Brain microvascular endothelial cell (primary cell): Measurements from ENCODE around the gene P3R3URF.

Experiments
- DNase-seq: peaks from one replicate; pipeline ENCODE4 v3.0.0-alpha.2; 2020
- H3K27ac ChIP-seq: fragments of 250-450 bp; sonication (Bioruptor Pico); 2 replicates; pipeline ENCODE4 v1.5.1; 2020; ENCODE audit warnings: mild to moderate bottlenecking, moderate library complexity
- H3K27me3 ChIP-seq: fragments of 250-450 bp; sonication (Bioruptor Pico); replicated peaks from 2 replicates; pipeline ENCODE4 v1.5.1; 2020; ENCODE audit warnings: mild to moderate bottlenecking
- H3K36me3 ChIP-seq: fragments of 250-450 bp; sonication (Bioruptor Pico); replicated peaks from 2 replicates; pipeline ENCODE4 v1.5.1; 2020; ENCODE audit warnings: mild to moderate bottlenecking
- H3K4me3 ChIP-seq: 2 replicates; pipeline ENCODE4 v1.5.1; 2011; ENCODE audit warnings: low read depth, mild to moderate bottlenecking, control low read depth, low read length, moderate library complexity
- in situ Hi-C: cut with HindIII; loops from 2 replicates; pipeline ENCODE4 v1.10.0; 2017; ENCODE audit warnings: low sequenced_read_pairs, low pct_ligation_motif_present
- TF ChIP-seq, protein P1 (sequence below): IDR thresholded peaks from 2 replicates; pipeline ENCODE4 v1.5.1; 2011; ENCODE audit warnings: low read depth, mild to moderate bottlenecking, moderate library complexity, low read length, control low read depth, inconsistent platforms; ENCODE audit errors: missing control alignments

The P3R3URF gene

DNA sequence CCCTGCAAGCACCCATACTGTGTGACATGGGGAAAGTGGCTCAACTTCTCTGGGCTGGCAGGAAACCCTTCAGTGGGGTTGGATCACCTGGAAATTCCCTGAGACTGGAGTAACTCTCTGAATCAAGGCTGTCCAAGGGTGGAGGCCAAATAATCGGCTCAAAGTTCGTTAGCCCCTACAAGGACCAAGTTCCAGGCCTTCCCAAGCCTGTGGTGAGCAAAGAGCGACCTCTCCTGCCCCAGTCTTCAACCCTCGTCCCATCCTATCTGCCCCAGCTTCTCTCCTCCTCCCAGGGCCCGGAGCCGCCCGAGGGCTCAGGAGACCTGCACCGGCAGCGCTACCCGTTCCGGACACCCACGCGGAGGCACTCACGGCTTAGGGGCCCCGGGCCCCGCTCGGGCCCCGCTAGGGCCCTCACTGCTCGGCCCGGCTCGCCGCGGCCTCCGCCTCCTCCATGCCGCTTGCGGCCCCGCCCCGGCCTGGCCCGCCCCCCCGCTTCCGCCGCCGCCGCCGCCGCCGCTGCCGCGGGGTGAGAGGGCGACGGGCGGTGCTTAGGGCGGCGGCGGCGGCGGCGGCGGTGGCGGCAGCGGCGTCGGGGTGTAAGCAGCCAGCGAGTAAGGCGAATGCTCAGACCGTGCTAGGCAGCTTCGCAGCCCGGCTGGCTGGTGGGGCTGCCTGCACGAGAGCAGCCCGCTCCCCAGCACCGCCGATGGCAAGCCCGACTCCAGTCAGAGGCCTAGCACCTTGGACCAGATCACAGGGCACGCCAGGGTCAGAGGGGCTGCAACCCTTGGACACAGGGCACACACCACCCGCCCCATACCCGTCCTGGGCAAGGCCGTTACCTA is 21.9 kb upstream of the P3R3URF start, which contains the start of gene POMGNT1:
TSS of gene POMGNT1 (minus strand) at position 471 of the 848 bp plus-strand sequence. CDS start 613 bp downstream, outside the sequence.
- H3K27ac ChIP-seq, result peak within 1 kb of the TSS; percentile 66
- peaks cover 15% of the 10 kb centered on the region for H3K36me3 ChIP-seq
- peak; percentile 16 for DNase-seq
- TF ChIP-seq, protein P1, sequence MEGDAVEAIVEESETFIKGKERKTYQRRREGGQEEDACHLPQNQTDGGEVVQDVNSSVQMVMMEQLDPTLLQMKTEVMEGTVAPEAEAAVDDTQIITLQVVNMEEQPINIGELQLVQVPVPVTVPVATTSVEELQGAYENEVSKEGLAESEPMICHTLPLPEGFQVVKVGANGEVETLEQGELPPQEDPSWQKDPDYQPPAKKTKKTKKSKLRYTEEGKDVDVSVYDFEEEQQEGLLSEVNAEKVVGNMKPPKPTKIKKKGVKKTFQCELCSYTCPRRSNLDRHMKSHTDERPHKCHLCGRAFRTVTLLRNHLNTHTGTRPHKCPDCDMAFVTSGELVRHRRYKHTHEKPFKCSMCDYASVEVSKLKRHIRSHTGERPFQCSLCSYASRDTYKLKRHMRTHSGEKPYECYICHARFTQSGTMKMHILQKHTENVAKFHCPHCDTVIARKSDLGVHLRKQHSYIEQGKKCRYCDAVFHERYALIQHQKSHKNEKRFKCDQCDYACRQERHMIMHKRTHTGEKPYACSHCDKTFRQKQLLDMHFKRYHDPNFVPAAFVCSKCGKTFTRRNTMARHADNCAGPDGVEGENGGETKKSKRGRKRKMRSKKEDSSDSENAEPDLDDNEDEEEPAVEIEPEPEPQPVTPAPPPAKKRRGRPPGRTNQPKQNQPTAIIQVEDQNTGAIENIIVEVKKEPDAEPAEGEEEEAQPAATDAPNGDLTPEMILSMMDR, result peak; percentile 18
- H3K4me3 ChIP-seq, result peak within 1 kb of the TSS; percentile 82
- in situ Hi-C loops, result no loop called here
- no peaks in the 10 kb centered on the region for H3K27me3 ChIP-seq

DNA sequence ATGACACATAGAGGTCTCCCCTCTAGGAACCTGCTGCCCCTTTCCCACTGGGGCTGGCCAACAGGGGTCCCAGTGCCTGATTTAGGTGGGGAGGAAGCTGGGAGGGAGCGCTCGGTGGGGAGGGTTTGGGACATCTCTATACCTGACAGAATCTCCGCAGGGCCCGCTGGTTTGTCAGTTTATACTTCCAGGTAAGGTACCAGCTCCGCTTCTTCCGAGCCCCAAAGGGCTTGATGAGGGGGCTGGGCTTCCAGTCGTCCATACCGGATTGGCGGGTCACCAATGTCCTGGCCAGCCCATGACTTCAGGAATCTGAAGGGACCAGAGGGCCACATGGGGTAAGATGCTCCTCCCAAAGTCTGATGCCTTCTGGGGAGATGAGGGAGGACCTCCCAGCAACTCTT is 21.3 kb upstream of the P3R3URF start:
- peak overlapping the region; percentile 66 for H3K27ac ChIP-seq
- no peaks in the 10 kb centered on the region for H3K27me3 ChIP-seq
- TF ChIP-seq, protein P1, result no peak
- in situ Hi-C loops, result no loop called here
- no peak for DNase-seq
- H3K4me3 ChIP-seq, result peak overlapping the region; percentile 82
- H3K36me3 ChIP-seq, result peaks cover 21% of the 10 kb centered on the region

DNA sequence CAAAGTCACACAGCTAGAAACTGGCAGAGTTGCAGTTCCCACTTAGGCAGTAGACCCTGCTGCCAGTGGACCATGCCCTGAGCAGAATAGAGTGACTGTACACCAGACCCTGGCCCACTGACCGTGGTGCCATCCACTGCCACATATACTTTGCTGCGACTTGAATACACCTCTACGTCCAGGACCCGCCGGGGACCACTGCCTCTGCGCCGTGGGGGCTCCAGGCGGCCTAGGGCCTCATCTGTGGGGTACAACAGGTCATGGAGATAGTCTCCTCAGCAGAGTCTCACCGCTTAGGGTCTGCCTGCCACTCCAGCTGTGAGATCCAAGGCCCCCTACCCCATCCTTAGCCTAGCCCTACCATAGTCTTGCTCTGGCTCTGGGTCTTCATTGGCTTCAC is 20.3 kb upstream of the P3R3URF start:
- Histone ChIP-seq H3K36me3 (peaks cover 29% of the 10 kb centered on the region), H3K4me3 (no peak overlapping the region), H3K27me3 (no peaks in the 10 kb centered on the region), H3K27ac (no peak overlapping the region)
- no peak for DNase-seq
- in situ Hi-C loops, result no loop called here
- TF ChIP-seq, protein P1, result no peak

DNA sequence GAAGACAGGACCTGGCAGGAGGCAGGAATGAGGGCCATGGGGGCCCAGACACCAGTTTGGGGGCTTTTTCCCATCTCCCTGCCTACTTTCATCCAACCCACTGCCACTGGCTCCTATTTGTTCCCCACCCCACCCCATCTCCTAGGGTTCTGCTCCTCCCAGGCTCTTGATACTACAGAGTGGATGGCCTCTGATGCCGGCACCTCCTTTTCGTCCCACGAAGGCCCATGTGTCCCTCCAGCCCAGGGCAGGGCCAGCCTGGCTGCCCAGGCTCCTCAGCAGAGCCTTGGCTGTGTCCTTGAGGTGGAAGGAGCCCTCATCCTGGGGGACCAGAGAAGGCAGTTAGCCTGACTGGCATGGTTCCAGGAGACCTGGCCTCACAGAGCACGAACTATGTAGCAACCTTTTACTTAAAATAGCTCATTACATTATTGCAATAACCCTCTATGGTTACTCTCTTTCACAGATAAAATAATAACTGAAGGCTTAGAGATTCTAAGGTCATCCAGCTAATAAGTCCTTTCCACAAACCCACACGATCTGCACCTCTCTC is 18.4 kb upstream of the P3R3URF start:
- no peak for DNase-seq
- in situ Hi-C loops, result no loop called here
- Histone ChIP-seq H3K27ac (no peak overlapping the region), H3K36me3 (peaks cover 35% of the 10 kb centered on the region), H3K4me3 (no peak overlapping the region), H3K27me3 (no peaks in the 10 kb centered on the region)
- TF ChIP-seq, protein P1, result no peak

DNA sequence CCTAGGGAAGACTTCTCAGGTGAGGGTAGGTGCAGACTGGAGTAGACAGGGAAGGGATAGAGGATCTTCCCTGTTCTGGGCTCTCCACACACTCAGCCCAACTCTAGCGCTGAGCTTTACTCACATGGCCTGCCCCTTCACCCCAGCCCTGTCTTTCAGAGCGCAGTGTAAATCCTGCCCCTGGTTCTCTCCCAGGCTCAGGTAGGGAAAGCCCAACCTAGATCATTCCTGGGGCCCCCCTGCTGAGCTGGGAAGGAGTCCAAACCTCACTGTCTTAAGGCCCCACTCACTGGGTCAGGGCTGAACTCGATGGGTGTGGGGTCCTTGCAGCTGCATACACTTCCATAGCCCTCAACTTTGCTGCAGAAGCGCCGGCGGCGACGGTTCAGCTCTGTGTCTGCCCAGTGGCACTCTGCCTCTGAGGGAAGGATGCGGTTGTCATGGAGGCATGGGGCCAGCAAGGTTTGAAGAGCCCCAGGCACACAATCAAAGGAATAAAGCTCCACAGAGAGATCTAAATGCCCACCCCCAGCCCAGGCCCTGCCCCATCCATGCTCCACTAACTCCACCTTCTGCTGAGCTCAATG is 17.8 kb upstream of the P3R3URF start:
- Histone ChIP-seq H3K4me3 (no peak overlapping the region), H3K27me3 (no peaks in the 10 kb centered on the region), H3K36me3 (peaks cover 42% of the 10 kb centered on the region), H3K27ac (no peak overlapping the region)
- TF ChIP-seq, protein P1, result no peak
- no peak for DNase-seq
- in situ Hi-C loops, result no loop called here
